Prostate gland (tissue), 2 donors: ENCODE data around the gene CSRP1.

Experiments
- POLR2AphosphoS5 ChIP-seq: sonication (generic); formaldehyde crosslinking; IDR thresholded peaks from one replicate; pipeline ENCODE4 v1.6.1; 2017; ENCODE audit warnings: antibody characterized with exemption
- TF ChIP-seq, protein P1 (sequence below), 4 experiments: fragments of 200-600 bp in 2 of 4; fragments of 450-650 bp in 2 of 4; sonication (generic) in 2 of 4; IDR thresholded peaks; 1 replicate in 3 of 4; 2 replicates in 1 of 4; pipeline ENCODE4 v1.5.1; 2016 to 2019; ENCODE audit warnings: antibody characterized with exemption in 4 of 4, mild to moderate bottlenecking in 2 of 4, moderate library complexity in 2 of 4

DNA sequence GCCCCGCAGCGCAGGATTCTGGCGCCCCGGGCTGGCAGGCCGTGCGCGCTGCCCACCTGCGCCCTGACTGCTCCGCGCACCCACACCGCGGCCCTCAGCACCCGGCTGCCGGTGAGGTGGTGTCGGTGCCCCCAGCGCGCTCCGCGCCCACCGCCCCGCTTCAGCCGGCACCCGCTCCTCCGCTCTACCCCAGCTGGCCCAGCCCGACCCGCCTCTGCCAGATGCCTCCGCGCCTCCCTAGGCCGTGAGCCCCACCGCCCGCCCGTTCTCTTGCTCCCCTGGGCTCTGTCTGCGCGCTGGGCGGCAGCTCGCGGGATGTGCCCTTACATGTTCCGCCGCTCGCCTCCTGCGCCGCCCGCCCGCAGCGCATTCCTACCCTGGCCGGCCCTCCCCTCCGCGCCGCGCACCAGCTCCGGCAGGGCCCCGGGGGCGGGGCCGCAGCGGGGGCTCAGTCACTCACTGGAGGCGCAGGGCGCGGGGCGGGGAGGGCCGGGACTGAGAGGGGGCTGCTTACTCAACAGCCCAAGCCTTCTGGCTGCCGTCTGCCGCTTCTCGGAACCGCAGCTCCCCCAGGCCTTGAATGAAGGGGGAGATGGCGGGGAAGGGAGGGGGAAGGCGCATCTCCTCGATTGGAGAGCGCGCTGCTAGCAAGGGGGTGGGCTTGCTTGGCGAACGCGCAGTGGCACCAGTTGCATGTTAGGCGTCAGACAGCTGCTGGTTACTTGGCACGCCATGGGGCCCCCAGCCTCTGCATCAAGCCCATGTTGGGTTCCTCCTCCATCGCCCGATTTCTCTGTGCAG lies 37.9 kb downstream of the CSRP1 start, which contains the start of gene PHLDA3:
- TF ChIP-seq, protein P1, sequence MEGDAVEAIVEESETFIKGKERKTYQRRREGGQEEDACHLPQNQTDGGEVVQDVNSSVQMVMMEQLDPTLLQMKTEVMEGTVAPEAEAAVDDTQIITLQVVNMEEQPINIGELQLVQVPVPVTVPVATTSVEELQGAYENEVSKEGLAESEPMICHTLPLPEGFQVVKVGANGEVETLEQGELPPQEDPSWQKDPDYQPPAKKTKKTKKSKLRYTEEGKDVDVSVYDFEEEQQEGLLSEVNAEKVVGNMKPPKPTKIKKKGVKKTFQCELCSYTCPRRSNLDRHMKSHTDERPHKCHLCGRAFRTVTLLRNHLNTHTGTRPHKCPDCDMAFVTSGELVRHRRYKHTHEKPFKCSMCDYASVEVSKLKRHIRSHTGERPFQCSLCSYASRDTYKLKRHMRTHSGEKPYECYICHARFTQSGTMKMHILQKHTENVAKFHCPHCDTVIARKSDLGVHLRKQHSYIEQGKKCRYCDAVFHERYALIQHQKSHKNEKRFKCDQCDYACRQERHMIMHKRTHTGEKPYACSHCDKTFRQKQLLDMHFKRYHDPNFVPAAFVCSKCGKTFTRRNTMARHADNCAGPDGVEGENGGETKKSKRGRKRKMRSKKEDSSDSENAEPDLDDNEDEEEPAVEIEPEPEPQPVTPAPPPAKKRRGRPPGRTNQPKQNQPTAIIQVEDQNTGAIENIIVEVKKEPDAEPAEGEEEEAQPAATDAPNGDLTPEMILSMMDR (IDR thresholded peaks at IDR 0.05), result peak in 1 of 4 experiments; percentile 18
- peak; percentile 66 for TF ChIP-seq POLR2AphosphoS5
